Upper lobe of left lung (tissue), 4 donors: Measurements from ENCODE around the gene KCNMA1.

Source experiments
- EP300 ChIP-seq, 4 donors: sonication (generic); formaldehyde crosslinking; IDR thresholded peaks; one replicate each; pipeline ENCODE4 v1.5.1; 2017; ENCODE audit warnings: antibody characterized with exemption in 4 of 4, control low read depth in 2 of 4
- POLR2AphosphoS5 ChIP-seq, 2 donors: sonication (generic); formaldehyde crosslinking; IDR thresholded peaks; one replicate each; pipeline ENCODE4 v1.5.1; 2017; ENCODE audit warnings: antibody characterized with exemption in 2 of 2
- TF ChIP-seq, protein P1 (sequence below), 6 experiments: fragments of 450-650 bp in 4 of 6; fragments of 200-600 bp in 2 of 6; sonication (generic) in 2 of 6; IDR thresholded peaks; one replicate each; pipeline ENCODE4 v1.5.1; 2016 to 2019; ENCODE audit warnings: antibody characterized with exemption in 6 of 6

GRCh38 chr10:77241350-77241725 is 396.3 kb downstream of the KCNMA1 start:
- TF ChIP-seq, protein P1, sequence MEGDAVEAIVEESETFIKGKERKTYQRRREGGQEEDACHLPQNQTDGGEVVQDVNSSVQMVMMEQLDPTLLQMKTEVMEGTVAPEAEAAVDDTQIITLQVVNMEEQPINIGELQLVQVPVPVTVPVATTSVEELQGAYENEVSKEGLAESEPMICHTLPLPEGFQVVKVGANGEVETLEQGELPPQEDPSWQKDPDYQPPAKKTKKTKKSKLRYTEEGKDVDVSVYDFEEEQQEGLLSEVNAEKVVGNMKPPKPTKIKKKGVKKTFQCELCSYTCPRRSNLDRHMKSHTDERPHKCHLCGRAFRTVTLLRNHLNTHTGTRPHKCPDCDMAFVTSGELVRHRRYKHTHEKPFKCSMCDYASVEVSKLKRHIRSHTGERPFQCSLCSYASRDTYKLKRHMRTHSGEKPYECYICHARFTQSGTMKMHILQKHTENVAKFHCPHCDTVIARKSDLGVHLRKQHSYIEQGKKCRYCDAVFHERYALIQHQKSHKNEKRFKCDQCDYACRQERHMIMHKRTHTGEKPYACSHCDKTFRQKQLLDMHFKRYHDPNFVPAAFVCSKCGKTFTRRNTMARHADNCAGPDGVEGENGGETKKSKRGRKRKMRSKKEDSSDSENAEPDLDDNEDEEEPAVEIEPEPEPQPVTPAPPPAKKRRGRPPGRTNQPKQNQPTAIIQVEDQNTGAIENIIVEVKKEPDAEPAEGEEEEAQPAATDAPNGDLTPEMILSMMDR (IDR thresholded peaks at IDR 0.05) = no peak
- no peak for TF ChIP-seq EP300 (IDR thresholded peaks at IDR 0.05)
- no peak for TF ChIP-seq POLR2AphosphoS5 (IDR thresholded peaks at IDR 0.05)
